Stimulated activated CD4-positive, alpha-beta T cell treated with anti-CD3 and anti-CD28 coated beads, Interleukin-15, amount 100 ng/mL, for 1 hour (primary cell): ENCODE measurements around the gene CORO7.

Source experiments
- DNase-seq, 2 donors: peaks; one replicate each; pipeline ENCODE4 v3.0.0-alpha.2; 2020; ENCODE audit warnings: low read depth in 1 of 2, low spot score in 1 of 2

CORO7 gene

GRCh38 chr16:4385066-4385788 is 31.2 kb downstream of the CORO7 start:
- no peak for DNase-seq

GRCh38 chr16:4384509-4384942 is 31.9 kb downstream of the CORO7 start:
- no peak for DNase-seq

GRCh38 chr16:4383591-4384444 is 32.6 kb downstream of the CORO7 start:
- DNase-seq = no peak

- DNase-seq = no peak
These were observed 33.5 kb downstream of the CORO7 start for GRCh38 chr16:4382795-4383357.

DNA sequence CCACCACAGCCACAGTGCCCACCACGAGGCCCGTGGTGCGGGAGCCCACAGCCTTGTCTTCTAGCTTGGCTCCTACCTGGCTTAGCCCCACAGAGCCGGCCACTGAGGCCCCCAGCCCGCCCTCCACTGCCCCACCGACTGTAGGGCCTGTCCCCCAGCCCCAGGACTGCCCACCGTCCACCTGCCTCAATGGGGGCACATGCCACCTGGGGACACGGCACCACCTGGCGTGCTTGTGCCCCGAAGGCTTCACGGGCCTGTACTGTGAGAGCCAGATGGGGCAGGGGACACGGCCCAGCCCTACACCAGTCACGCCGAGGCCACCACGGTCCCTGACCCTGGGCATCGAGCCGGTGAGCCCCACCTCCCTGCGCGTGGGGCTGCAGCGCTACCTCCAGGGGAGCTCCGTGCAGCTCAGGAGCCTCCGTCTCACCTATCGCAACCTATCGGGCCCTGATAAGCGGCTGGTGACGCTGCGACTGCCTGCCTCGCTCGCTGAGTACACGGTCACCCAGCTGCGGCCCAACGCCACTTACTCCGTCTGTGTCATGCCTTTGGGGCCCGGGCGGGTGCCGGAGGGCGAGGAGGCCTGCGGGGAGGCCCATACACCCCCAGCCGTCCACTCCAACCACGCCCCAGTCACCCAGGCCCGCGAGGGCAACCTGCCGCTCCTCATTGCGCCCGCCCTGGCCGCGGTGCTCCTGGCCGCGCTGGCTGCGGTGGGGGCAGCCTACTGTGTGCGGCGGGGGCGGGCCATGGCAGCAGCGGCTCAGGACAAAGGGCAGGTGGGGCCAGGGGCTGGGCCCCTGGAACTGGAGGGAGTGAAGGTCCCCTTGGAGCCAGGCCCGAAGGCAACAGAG is 34.2 kb downstream of the CORO7 start:
- no peak for DNase-seq

DNA sequence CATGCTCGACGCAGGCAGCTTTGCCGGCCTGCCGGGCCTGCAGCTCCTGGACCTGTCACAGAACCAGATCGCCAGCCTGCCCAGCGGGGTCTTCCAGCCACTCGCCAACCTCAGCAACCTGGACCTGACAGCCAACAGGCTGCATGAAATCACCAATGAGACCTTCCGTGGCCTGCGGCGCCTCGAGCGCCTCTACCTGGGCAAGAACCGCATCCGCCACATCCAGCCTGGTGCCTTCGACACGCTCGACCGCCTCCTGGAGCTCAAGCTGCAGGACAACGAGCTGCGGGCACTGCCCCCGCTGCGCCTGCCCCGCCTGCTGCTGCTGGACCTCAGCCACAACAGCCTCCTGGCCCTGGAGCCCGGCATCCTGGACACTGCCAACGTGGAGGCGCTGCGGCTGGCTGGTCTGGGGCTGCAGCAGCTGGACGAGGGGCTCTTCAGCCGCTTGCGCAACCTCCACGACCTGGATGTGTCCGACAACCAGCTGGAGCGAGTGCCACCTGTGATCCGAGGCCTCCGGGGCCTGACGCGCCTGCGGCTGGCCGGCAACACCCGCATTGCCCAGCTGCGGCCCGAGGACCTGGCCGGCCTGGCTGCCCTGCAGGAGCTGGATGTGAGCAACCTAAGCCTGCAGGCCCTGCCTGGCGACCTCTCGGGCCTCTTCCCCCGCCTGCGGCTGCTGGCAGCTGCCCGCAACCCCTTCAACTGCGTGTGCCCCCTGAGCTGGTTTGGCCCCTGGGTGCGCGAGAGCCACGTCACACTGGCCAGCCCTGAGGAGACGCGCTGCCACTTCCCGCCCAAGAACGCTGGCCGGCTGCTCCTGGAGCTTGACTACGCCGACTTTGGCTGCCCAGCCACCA is 35.1 kb downstream of the CORO7 start:
- no peak for DNase-seq

GRCh38 chr16:4380119-4381063 is 36.0 kb downstream of the CORO7 start:
- DNase-seq = no peak

DNA sequence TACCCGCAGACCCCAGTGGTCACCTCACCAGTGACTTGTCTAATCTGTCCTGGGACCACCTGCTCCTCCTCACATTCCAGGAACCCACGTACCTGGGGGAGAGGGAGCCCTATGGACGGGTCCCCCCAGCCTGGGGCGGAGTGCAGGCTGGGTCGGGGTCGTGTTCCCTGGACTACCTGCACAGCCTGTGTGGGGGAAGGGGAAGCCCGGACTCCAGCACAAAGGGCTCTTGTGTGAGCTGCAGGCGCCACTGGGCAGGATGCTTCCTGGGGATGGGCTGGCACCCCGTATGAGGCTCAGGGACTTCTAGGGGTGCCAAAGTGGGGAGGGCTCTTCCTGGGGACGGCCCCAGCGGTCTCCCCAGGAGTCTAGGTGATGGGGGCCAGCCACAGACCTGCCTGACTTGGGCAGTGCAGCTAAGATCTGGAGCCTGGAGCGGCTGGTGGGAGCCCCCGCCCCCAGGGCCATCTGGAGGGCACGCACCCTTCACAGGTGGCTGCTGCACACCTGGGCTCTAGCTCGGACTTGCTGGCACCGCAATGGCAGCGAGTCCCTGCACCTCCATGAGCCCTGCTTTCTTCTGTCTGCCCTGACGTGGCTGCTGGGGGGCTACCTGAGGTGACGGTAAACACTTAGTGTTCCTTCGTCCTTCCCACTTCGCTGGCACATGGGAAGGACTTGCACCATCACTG is 37.3 kb downstream of the CORO7 start:
- no peak for DNase-seq

DNA sequence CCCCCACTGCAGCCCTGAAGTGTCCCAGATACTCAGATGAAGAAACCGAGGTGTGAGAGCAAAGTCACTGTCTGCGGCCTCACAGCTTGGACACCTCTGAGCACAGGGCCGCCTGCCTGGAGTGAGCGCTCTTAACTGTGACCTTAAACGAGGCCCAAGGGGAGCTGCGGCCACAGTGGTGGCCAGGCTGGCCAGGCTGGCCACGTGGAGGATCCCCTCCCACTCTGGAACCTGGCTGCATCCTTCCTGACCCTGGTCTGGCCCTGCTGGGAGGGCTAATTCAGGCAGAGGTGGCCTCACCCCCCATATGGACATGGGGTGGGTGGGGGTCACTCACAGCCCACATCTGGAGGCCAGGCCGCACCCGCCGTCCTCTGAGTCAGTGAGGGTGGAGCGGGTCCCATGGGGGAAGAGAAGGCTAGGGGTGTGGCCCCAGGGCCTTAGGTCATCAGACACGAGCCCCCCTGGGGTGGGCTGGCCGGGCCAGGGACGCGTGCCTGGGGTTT is 38.2 kb downstream of the CORO7 start:
- no peak for DNase-seq

- no peak for DNase-seq
These were observed 38.7 kb downstream of the CORO7 start for GRCh38 chr16:4377573-4378154.

DNA sequence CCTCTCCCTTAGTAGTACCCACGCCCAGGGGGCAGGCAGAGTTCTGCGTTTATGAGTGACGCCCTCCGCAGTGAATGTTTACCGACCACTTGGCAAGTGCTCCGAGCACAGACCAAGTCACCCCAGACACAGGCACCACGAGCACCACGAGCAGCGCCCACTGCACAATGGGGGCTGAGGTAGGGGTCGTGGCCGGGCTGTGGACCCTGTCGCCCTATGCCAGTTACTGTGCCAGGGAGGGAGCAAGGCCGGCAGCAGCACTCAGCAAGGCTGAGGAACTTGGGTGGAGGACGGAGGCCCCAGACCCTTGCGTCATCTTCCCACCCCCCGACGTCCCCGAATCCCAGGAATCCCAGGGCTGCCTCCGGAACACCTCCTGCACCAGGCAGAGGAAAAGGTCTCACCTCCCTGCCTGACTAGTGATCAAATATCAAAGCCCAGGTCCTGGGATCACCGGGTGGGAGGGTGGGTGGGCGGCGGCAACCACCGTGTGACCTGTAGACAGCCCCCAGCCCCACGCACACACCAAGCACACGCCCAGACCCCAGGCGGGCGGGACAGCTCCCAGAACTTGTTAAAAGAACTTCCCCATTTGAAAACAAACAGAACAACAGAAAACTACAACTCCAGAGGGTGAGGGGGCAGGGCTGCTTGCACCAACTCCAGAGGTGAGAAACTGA is 39.4 kb downstream of the CORO7 start:
- DNase-seq = no peak

- DNase-seq = no peak
These were observed 40.1 kb downstream of the CORO7 start for GRCh38 chr16:4376126-4376892.

- DNase-seq = no peak
These were observed 40.7 kb downstream of the CORO7 start for GRCh38 chr16:4375717-4376116.

- no peak for DNase-seq
These were observed 42.3 kb downstream of the CORO7 start for GRCh38 chr16:4373909-4374742.

- no peak for DNase-seq
These were observed 43.0 kb downstream of the CORO7 start for GRCh38 chr16:4373356-4373908.
